ENCODE measurements around the gene MXD3.
A peak's percentile ranks its signal among the peaks of the same experiment; 100 is the strongest.

MXD3 gene

GRCh38 chr5:177327539-177328522, 16.1 kb upstream of the MXD3 start:
- DNase-seq (ENCODE audit: low read depth), result peak; percentile 20
- no peak overlapping the region for H3K4me3 ChIP-seq (ENCODE audit: low read depth, low read length)

DNA sequence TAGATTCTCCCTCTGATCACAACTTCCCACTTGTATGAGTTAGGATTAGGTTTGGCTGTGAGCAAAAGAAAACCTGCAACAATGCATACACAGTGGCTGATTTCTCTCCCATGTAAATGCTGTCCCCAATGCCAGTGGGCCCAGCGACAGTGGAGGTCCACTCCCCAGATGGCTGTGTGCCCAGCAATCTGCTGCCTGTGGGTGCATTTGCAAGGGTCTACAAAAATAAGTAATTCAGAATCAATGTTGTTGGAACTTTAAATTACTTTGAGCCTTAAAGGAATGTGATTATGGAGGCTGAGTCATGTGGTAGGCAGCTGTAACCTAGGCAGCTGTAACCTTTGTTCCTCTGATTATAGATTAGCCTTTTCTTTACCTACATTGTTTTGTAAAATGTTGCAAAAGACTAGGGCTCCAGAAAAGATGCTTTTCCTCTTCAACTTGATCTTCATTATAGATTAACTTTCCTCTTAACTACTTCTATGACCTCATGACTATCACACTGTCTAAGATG, 14.2 kb upstream of the MXD3 start:
- no peak overlapping the region for H3K4me3 ChIP-seq (ENCODE audit: low read depth, low read length)
- DNase-seq (ENCODE audit: low read depth), result no peak

GRCh38 chr5:177320879-177321278, 9.2 kb upstream of the MXD3 start:
- DNase-seq (ENCODE audit: low read depth), result no peak
- H3K4me3 ChIP-seq (ENCODE audit: low read depth, low read length), result no peak overlapping the region

GRCh38 chr5:177319913-177320588, 8.4 kb upstream of the MXD3 start:
- H3K4me3 ChIP-seq (ENCODE audit: low read depth, low read length), result no peak overlapping the region
- DNase-seq (ENCODE audit: low read depth), result no peak

- peak; percentile 30 for DNase-seq (ENCODE audit: low read depth)
- no peak overlapping the region for H3K4me3 ChIP-seq (ENCODE audit: low read depth, low read length)
Observed at GRCh38 chr5:177317959-177318377, 6.3 kb upstream of the MXD3 start.

DNA sequence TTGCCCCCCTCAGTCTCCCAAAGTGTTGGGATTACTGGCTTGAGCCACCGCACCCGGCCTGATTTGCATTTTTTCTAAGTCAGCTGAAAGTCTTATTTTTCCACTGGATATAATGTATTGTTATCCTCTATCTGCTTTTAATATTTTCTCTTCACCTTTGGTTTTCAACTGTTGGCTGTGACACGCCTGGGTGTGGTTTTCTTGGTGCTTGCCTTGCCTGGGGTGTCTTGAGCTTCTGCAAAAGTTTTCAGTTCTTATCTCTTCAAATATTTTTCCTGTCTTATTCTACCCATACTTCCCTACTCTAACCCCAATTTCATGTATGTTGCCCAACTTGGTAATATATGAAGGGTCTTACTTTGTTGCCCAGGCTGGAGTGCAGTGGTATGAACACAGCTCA, 4.3 kb upstream of the MXD3 start:
- H3K4me3 ChIP-seq (ENCODE audit: low read depth, low read length), result no peak overlapping the region

DNA sequence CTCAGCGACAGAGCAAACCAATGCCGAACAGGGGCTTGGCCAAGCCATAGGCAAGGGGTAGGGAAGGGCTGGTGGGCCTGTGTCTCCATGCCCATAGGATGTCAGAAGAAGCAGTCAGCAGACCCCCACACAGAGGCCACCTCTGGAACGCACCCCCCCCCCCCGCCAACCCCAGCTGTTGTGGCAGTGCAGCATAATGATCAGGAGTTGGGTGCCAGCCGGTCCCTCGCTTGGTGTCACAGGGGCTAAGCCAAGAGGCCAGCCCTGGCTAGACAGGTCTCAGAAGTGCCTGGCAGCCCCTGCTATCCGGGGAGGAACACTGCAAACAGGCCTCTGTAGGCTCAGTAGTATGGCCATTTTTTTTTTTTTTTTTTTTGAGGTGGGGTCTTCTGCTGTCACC, 3.7 kb upstream of the MXD3 start:
- no peak overlapping the region for H3K4me3 ChIP-seq (ENCODE audit: low read depth, low read length)
- no peak for DNase-seq (ENCODE audit: low read depth)

More for the DNA sequence above, 4.3 kb upstream of the MXD3 start:
- no peak for DNase-seq (ENCODE audit: low read depth)

DNA sequence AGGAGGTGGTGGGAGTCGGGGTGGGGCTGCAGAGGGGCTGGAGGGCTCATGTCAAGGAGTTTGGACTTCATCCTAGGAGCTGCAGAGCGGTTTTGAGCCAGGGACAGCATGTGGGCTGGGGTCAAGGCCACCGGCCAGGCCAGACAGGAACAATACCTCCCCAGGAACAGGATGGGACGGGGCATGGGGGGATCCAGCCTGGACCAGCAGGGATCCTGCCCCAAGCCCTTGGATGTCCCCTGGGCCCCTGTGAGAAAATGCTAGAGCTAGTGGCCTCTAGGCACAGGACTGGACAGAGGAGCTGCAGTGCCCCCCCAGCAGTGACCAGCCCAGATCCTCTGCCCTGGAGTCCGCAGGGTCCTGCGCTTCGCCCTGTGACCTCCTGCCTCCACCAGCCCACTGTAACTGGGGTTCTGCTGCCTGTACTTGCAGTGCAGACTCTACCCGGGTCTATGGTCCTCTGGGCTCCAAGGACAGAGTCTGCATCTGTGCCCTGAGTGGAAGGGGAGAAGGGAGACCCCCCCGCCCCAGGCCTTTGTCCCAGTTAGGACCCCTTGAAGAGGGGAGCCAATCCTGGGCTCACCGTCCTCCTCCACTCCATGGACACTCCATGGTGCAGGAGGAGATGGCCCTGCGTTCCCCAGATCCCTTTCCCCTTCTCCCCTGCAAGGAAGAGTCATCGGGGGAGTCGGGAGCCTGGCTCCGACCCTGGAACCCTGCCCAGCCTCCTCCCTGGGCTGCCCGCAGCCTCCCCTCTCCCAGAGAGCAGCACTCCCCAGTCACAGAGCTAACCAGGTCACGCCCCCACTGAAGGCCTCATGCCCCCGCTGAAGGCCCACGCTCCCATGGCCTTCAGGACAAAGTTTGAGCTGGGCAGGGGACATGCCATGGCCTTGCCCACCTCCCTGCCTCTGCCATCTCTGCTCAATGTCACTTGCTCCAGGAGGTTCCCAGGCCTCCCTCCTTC, 3.0 kb upstream of the MXD3 start:
- no peak overlapping the region for H3K4me3 ChIP-seq (ENCODE audit: low read depth, low read length)

GRCh38 chr5:177313561-177314259, 2.0 kb upstream of the MXD3 start:
- no peak overlapping the region for H3K4me3 ChIP-seq (ENCODE audit: low read depth, low read length)
- DNase-seq (ENCODE audit: low read depth), result no peak

More for the DNA sequence above, 3.0 kb upstream of the MXD3 start:
- no peak for DNase-seq (ENCODE audit: low read depth)

DNA sequence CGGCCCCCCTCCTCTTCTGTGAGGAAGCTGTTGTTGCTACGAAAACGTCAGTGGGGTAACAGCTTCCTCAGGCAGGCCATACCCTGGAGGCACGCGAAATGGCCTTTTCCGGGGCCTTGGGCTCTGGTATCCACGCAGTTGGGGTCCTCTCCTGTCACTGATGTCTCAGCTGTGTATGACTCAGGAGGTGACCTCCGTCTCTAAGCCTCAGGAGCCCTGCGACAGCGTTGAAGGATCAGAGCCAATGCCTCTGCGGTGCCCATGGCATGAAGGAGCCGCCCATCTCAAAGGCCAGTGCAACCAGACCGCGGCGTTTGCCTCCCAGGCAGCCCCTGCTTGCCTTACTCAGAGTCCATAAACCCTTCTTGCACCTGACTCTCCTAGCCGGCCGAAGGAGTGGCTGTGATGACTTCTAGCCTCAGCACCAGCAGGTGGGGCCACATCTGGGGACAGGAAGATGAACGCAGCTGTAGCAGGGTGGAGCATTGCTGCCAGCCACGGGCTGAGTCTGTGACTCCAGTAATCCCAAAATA, 1.0 kb upstream of the MXD3 start:
- peak overlapping the region; percentile 33 for H3K4me3 ChIP-seq (ENCODE audit: low read depth, low read length)
- no peak for DNase-seq (ENCODE audit: low read depth)

DNA sequence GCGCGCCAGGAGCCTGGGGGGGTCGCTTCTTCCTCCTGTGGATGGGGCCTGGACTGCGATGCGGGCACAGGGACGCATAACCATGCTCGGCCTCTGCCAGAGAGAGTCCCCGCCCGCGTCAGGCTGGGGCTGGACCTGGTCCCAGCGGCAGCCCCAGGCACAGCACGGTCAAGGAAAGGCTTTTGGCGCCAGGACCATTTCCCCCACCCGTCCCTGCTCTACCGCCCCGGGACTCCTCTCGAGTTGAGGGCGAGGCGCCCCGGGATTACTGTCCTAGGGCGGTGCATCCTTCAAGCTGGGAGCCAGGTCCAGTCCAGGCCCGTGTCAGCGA, 341 bp downstream of the MXD3 start:
- peak overlapping the region; percentile 70 for H3K4me3 ChIP-seq (ENCODE audit: low read depth, low read length)
- DNase-seq (ENCODE audit: low read depth), result no peak

GRCh38 chr5:177310757-177311391, 824 bp downstream of the MXD3 start:
- H3K4me3 ChIP-seq (ENCODE audit: low read depth, low read length), result peak overlapping the region; percentile 70

GRCh38 chr5:177310332-177310731, 1.4 kb downstream of the MXD3 start:
- no peak for DNase-seq (ENCODE audit: low read depth)
- H3K4me3 ChIP-seq (ENCODE audit: low read depth, low read length), result no peak overlapping the region

More at GRCh38 chr5:177310757-177311391, 824 bp downstream of the MXD3 start:
- DNase-seq (ENCODE audit: low read depth), result no peak

DNA sequence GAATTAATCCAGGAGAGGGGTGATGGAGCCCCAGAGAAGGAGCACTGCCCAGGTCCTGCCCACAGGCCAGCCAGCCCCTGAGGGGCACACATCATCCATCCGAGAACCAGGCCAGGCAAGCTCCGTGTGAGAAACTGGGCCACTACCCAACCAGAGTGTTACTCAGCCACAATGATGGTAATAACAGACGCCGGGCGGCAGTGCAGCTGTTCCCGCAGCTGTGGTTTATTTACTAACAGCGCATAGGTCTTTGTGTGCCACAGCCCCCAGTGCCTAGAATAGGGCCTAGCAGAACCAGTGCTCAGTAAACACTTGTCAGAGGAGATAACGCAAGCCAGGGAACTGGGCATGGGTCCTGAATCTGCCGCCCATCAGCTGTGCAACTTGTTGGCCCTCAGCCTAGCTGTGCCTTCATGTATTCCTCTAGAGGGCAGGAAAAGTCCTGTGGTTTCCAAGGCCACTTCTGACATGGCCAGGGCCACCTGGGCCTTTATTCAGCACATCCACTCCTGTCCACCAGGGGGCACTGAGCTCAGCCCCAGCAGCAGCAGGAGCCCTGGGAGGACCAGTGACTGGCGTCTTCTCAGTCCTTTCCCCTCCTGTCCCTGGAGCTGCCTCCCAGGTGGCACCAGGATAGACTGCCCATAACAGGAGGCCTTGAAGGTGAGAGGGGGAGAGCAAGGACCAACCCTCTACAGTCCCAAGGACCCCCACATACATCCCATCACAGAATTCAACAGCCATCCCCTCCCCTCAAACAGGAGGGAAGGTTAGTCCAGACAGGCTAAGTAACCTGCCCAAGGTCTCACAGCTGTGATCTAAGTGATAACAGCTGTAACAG, 2.1 kb downstream of the MXD3 start:
- H3K4me3 ChIP-seq (ENCODE audit: low read depth, low read length), result no peak overlapping the region
- DNase-seq (ENCODE audit: low read depth), result no peak

DNA sequence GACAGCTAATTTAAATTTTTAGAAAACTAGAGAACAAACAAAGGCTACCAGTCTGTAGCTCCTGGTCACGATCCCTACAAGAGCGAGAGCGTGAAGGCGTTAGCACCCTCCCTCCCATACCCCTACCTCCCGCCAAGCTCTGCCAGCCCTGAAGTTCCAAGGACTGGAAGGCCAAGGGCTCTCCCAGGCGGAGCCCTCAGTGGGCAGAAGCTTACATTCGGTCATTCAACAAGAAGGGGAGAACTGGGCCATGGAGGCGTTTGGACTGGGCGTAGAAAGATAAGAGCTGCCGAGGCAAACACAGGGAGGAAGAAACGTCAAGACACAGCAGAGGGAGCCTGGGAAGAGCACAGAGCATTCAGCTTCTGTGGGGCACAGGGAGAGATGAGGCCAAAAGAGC, 3.0 kb downstream of the MXD3 start:
- no peak for DNase-seq (ENCODE audit: low read depth)
- no peak overlapping the region for H3K4me3 ChIP-seq (ENCODE audit: low read depth, low read length)

DNA sequence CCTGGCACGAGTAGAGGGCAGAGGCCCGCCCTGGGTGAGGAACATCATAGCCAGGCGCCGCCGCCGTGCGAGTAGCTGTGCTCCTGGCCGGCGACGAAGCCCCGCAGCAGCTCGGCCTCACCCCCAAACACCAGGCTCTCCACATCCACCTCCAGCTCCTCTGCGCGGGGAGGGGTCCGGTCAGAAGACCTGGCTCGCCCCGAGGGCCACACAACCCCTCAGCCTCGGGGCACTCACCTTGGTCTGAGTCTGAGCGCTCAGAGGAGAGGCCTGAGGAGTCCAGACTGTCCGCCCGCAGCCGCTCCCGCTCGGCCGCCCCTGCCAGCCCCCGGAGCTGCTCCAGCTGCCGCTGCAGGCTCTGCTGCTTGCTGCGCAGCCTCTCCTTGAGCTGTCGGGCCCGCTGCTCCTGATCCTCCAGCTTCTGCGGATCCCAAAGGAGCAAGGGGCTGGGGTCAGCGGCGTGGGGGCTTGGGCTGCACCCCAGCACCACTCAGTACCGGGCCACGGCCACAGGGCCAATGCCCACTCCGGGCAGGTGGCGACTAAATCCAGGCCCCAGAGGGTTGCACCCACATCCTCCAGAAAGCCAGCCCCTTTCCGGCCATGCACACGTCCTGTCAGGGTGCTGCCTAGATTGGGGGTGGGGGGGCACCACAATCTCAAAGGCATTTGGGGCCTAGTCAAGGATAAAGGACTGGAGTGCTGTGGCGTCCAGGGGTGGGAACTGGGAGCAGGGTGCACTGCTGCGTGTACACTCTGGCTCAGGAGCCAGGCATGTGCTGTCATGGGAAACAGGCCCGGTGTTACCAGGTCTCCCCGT, 3.9 kb downstream of the MXD3 start:
- no peak for DNase-seq (ENCODE audit: low read depth)
- H3K4me3 ChIP-seq (ENCODE audit: low read depth, low read length), result no peak overlapping the region
